ENCODE results near the gene TMEM98.
"Not testable (repeated sequence)": the region's sequence is repeated elsewhere in the genome, so short reads cannot be mapped to it uniquely, and the experiment has no call there.

TMEM98 gene

GRCh38 chr17:32882734-32883133, 45.2 kb upstream of the TMEM98 start:
- Histone ChIP-seq H3K9me3 (no peaks in the 10 kb centered on the region), H3K36me3 (no peaks in the 10 kb centered on the region), H3K27me3 (no peaks in the 10 kb centered on the region), H3K4me3 (no peak overlapping the region), H3K4me1 (peaks cover 0 to 10% (median 5%) of the 10 kb centered on the region in 4 donors), H3K27ac (no peak overlapping the region)
- no peak for DNase-seq
- no peak for TF ChIP-seq CTCF (IDR thresholded peaks at IDR 0.05)
- intact Hi-C loops (cut with DNase I; ENCODE audit: low total_unique reads): no loop called here

GRCh38 chr17:32886951-32887350, 41.0 kb upstream of the TMEM98 start:
- H3K4me1 ChIP-seq; H3K27me3 ChIP-seq; DNase-seq; H3K27ac ChIP-seq; H3K4me3 ChIP-seq; H3K36me3 ChIP-seq; intact Hi-C loops (cut with DNase I; ENCODE audit: low total_unique reads); H3K9me3 ChIP-seq: not testable (repeated sequence)

- DNase-seq; H3K4me3 ChIP-seq; H3K27ac ChIP-seq; H3K4me1 ChIP-seq; intact Hi-C loops (cut with DNase I; ENCODE audit: low total_unique reads); H3K36me3 ChIP-seq; H3K9me3 ChIP-seq; H3K27me3 ChIP-seq: not testable (repeated sequence)
These were observed 40.5 kb upstream of the TMEM98 start for GRCh38 chr17:32887410-32887809.

GRCh38 chr17:32894245-32894644, 33.7 kb upstream of the TMEM98 start:
- H3K27me3 ChIP-seq: no peaks in the 10 kb centered on the region
- H3K27ac ChIP-seq: no peak overlapping the region
- no peaks in the 10 kb centered on the region for H3K9me3 ChIP-seq
- no peaks in the 10 kb centered on the region for H3K36me3 ChIP-seq
- no peak for TF ChIP-seq CTCF (IDR thresholded peaks at IDR 0.05)
- intact Hi-C loops (cut with DNase I; ENCODE audit: low total_unique reads): no loop called here
- DNase-seq: no peak
- no peak overlapping the region for H3K4me3 ChIP-seq
- H3K4me1 ChIP-seq: peaks cover 0 to 14% (median 0%) of the 10 kb centered on the region in 4 donors

- no peaks in the 10 kb centered on the region for H3K36me3 ChIP-seq
- no peak for DNase-seq
- no peak overlapping the region for H3K4me3 ChIP-seq
- intact Hi-C loops (cut with DNase I; ENCODE audit: low total_unique reads): no loop called here
- no peak overlapping the region for H3K27ac ChIP-seq
- TF ChIP-seq CTCF (IDR thresholded peaks at IDR 0.05): no peak
- H3K9me3 ChIP-seq: no peaks in the 10 kb centered on the region
- no peaks in the 10 kb centered on the region for H3K27me3 ChIP-seq
- peaks cover 0 to 15% (median 0%) of the 10 kb centered on the region in 4 donors for H3K4me1 ChIP-seq
These were observed 31.2 kb upstream of the TMEM98 start for GRCh38 chr17:32896647-32897258.

GRCh38 chr17:32899236-32900013, 28.5 kb upstream of the TMEM98 start:
- no peaks in the 10 kb centered on the region for H3K36me3 ChIP-seq
- DNase-seq: no peak
- no peak overlapping the region for H3K4me3 ChIP-seq
- intact Hi-C loops (cut with DNase I; ENCODE audit: low total_unique reads): loop anchor here (10.0 kb wide), 1 partner anchor 115 kb away; no protein-coding TSS in a partner anchor
- no peak overlapping the region for H3K27ac ChIP-seq
- no peaks in the 10 kb centered on the region for H3K27me3 ChIP-seq
- peaks cover 0 to 15% (median 0%) of the 10 kb centered on the region in 4 donors for H3K4me1 ChIP-seq
- no peak for TF ChIP-seq CTCF (IDR thresholded peaks at IDR 0.05)
- H3K9me3 ChIP-seq: no peaks in the 10 kb centered on the region

Measured in tibial artery (tissue), 4 donors.